WTC11 (cell line): Measurements from ENCODE around the gene UBE2G1. TPM values are rescaled to one million over a fixed set of nuclear protein-coding genes. Genes with fewer than 3 reads are reported as not detected.

Source experiments
- ATAC-seq: fragments of 200-7000 bp; cut with Tn5 transposase; 2 replicates; pipeline ENCODE4 v1.10.0; 2021; ENCODE audit warnings: mild to moderate bottlenecking, moderate library complexity
- CTCF ChIA-PET: fragments of 300-600 bp; sonication (Branson Sonifier 250); formaldehyde crosslinking; loops from one replicate; lab custom pipeline; 2021; ENCODE audit warnings: antibody characterized with exemption; lab: Charles Lee
- POLR2A ChIA-PET: fragments of 350-600 bp; sonication (Branson Sonifier 250); formaldehyde crosslinking; loops from one replicate; lab custom pipeline; 2021; ENCODE audit warnings: antibody characterized with exemption; lab: Charles Lee
- DNase-seq: peaks from one replicate; pipeline ENCODE4 v3.0.0; 2021; ENCODE audit warnings: low spot score
- H3K27ac Mint-ChIP-seq: 2 replicates; pipeline ENCODE4 v1.8.0; 2021; ENCODE audit warnings: mixed read lengths
- H3K27me3 Mint-ChIP-seq: 2 replicates; pipeline ENCODE4 v1.8.0; 2021; ENCODE audit warnings: low read depth, mild to moderate bottlenecking, moderate library complexity, mixed read lengths
- H3K36me3 Mint-ChIP-seq: 2 replicates; pipeline ENCODE4 v1.8.0; 2021; ENCODE audit warnings: mixed read lengths
- H3K4me1 Mint-ChIP-seq: 2 replicates; pipeline ENCODE4 v1.8.0; 2022; ENCODE audit warnings: mixed read lengths
- H3K4me3 Mint-ChIP-seq: 2 replicates; pipeline ENCODE4 v1.8.0; 2021; ENCODE audit warnings: mild to moderate bottlenecking, moderate library complexity, mixed read lengths
- H3K9me3 Mint-ChIP-seq: 2 replicates; pipeline ENCODE4 v1.8.0; 2021; ENCODE audit warnings: mixed read lengths
- ATF2 ChIP-seq: sonication (generic); formaldehyde crosslinking; IDR thresholded peaks from 2 replicates; pipeline ENCODE4 v1.8.1; 2022; ENCODE audit warnings: low read depth, missing genetic modification reagents, borderline replicate concordance
- ATF3 ChIP-seq: sonication (generic); formaldehyde crosslinking; conservative IDR thresholded peaks from 2 replicates; pipeline ENCODE4 v1.8.1; 2022; ENCODE audit warnings: mild to moderate bottlenecking, missing genetic modification reagents
- CREM ChIP-seq: sonication (generic); formaldehyde crosslinking; IDR thresholded peaks from 2 replicates; pipeline ENCODE4 v1.8.1; 2022; ENCODE audit warnings: mild to moderate bottlenecking, missing genetic modification reagents, moderate library complexity
- E2F1 ChIP-seq: sonication (generic); formaldehyde crosslinking; IDR thresholded peaks from 2 replicates; pipeline ENCODE4 v1.8.0; 2022; ENCODE audit warnings: mild to moderate bottlenecking, missing genetic modification reagents
- FOXJ3 ChIP-seq: sonication (generic); formaldehyde crosslinking; IDR thresholded peaks from 2 replicates; pipeline ENCODE4 v1.9.0; 2021; ENCODE audit warnings: missing genetic modification reagents, mild to moderate bottlenecking, borderline replicate concordance
- FOXK1 ChIP-seq: sonication (generic); formaldehyde crosslinking; IDR thresholded peaks from 2 replicates; pipeline ENCODE4 v1.8.0; 2022; ENCODE audit warnings: mild to moderate bottlenecking, moderate library complexity, missing genetic modification reagents
- FOXP4 ChIP-seq: sonication (generic); formaldehyde crosslinking; IDR thresholded peaks from 2 replicates; pipeline ENCODE4 v1.8.0; 2022; ENCODE audit warnings: mild to moderate bottlenecking, missing genetic modification reagents
- GTF2I ChIP-seq: fragments of 250-450 bp; sonication (Bioruptor Pico); conservative IDR thresholded peaks from 2 replicates; pipeline ENCODE4 v1.4.0; 2021; ENCODE audit warnings: mild to moderate bottlenecking
- JAZF1 ChIP-seq: fragments of 250-450 bp; sonication (Bioruptor Pico); IDR thresholded peaks from 2 replicates; pipeline ENCODE4 v1.9.0; 2021; ENCODE audit warnings: moderate library complexity, mild to moderate bottlenecking, inconsistent platforms
- JUN ChIP-seq: sonication (generic); formaldehyde crosslinking; IDR thresholded peaks from 2 replicates; pipeline ENCODE4 v1.8.0; 2023; ENCODE audit warnings: mild to moderate bottlenecking, missing genetic modification reagents
- KAT7 ChIP-seq: sonication (generic); formaldehyde crosslinking; IDR thresholded peaks from 2 replicates; pipeline ENCODE4 v1.8.1; 2023; ENCODE audit warnings: missing genetic modification reagents, mild to moderate bottlenecking, borderline replicate concordance
- NFYB ChIP-seq: sonication (generic); formaldehyde crosslinking; conservative IDR thresholded peaks from 2 replicates; pipeline ENCODE4 v1.8.0; 2022; ENCODE audit warnings: low read depth, missing genetic modification reagents
- OVOL2 ChIP-seq: fragments of 250-450 bp; sonication (Bioruptor Pico); IDR thresholded peaks from 2 replicates; pipeline ENCODE4 v1.9.0; 2021; ENCODE audit warnings: mild to moderate bottlenecking, borderline replicate concordance
- PREB ChIP-seq: sonication (generic); formaldehyde crosslinking; IDR thresholded peaks from 2 replicates; pipeline ENCODE4 v1.8.1; 2022; ENCODE audit warnings: mild to moderate bottlenecking, missing genetic modification reagents, moderate library complexity, borderline replicate concordance
- RORB ChIP-seq: fragments of 250-450 bp; sonication (Bioruptor Pico); IDR thresholded peaks from 2 replicates; pipeline ENCODE4 v1.9.0; 2021; ENCODE audit warnings: mild to moderate bottlenecking
- STAT6 ChIP-seq: sonication (generic); formaldehyde crosslinking; conservative IDR thresholded peaks from 2 replicates; pipeline ENCODE4 v1.8.1; 2023; ENCODE audit warnings: mild to moderate bottlenecking, low read depth, missing genetic modification reagents, moderate library complexity
- ZNF138 ChIP-seq: sonication (generic); formaldehyde crosslinking; conservative IDR thresholded peaks from 2 replicates; pipeline ENCODE4 v1.8.1; 2022; ENCODE audit warnings: mild to moderate bottlenecking, moderate library complexity, missing genetic modification reagents
- total RNA-seq: library from RNA; stranded (reverse); gene quantifications from 3 replicates; pipeline ENCODE4 v1.2.3, GENCODE V29; 2021

The UBE2G1 gene
- total RNA-seq, 1 experiment from 2014 or later = 177 TPM

- H3K4me3 Mint-ChIP-seq = no peak overlapping the region
- no peaks in the 10 kb centered on the region for H3K36me3 Mint-ChIP-seq
- ChIA-PET CTCF (interaction anchor here (0.5 to 3.8 kb wide), 19 partner anchors 9 to 182 kb away, joined by 3 to 33 read pairs (median 5); partner anchors contain the start of gene ANKFY1), POLR2A (no interaction called here)
- no peaks in the 10 kb centered on the region for H3K9me3 Mint-ChIP-seq
- peaks cover 34% of the 10 kb centered on the region for H3K4me1 Mint-ChIP-seq
- H3K27me3 Mint-ChIP-seq = no peaks in the 10 kb centered on the region
- H3K27ac Mint-ChIP-seq = peak overlapping the region; percentile 92
- ATAC-seq (no peak), DNase-seq (no peak)
- TF ChIP-seq CREM (CRISPR knock-in tag) = no peak
- TF ChIP-seq KAT7 (CRISPR knock-in tag) = no peak
- no peak for TF ChIP-seq FOXP4 (CRISPR knock-in tag)
- no peak for TF ChIP-seq NFYB
- TF ChIP-seq FOXK1 (CRISPR knock-in tag) = no peak
- no peak for TF ChIP-seq ATF2
- no peak for TF ChIP-seq ATF3 (CRISPR knock-in tag)
- TF ChIP-seq FOXJ3 (CRISPR knock-in tag) = no peak
- TF ChIP-seq PREB = no peak
- TF ChIP-seq JAZF1 = no peak
Measured at GRCh38 chr17:4248504-4249277, 117.8 kb downstream of the UBE2G1 start.

- ChIA-PET CTCF (interaction anchor here (1.0 to 3.8 kb wide), 6 partner anchors 8 to 154 kb away, joined by 3 to 33 read pairs (median 8); no protein-coding TSS in a partner anchor), POLR2A (interaction anchor here (0.6 kb wide), 1 partner anchor 309 kb away, joined by 10 read pairs; no protein-coding TSS in a partner anchor)
- Mint-ChIP-seq H3K4me1 (peaks cover 34% of the 10 kb centered on the region), H3K9me3 (no peaks in the 10 kb centered on the region), H3K4me3 (no peak overlapping the region), H3K36me3 (no peaks in the 10 kb centered on the region), H3K27ac (peak overlapping the region; percentile 92), H3K27me3 (no peaks in the 10 kb centered on the region)
- peak; percentile 76 for ATAC-seq
- DNase-seq = peak; percentile 61
- no peak for TF ChIP-seq OVOL2 (CRISPR knock-in tag)
Measured at GRCh38 chr17:4247971-4248388, 118.5 kb downstream of the UBE2G1 start.

- no peak overlapping the region for H3K4me3 Mint-ChIP-seq
- ChIA-PET POLR2A (interaction anchor here (0.6 kb wide), 1 partner anchor 310 kb away, joined by 10 read pairs; no protein-coding TSS in a partner anchor), CTCF (interaction anchor here (1.0 to 3.8 kb wide), 5 partner anchors 8 to 154 kb away, joined by 3 to 33 read pairs (median 13); no protein-coding TSS in a partner anchor)
- peaks cover 34% of the 10 kb centered on the region for H3K4me1 Mint-ChIP-seq
- no peaks in the 10 kb centered on the region for H3K9me3 Mint-ChIP-seq
- DNase-seq (no peak), ATAC-seq (no peak)
- no peaks in the 10 kb centered on the region for H3K36me3 Mint-ChIP-seq
- TF ChIP-seq STAT6 (no peak), GTF2I (CRISPR knock-in tag) (no peak), JUN (no peak), RORB (no peak), ZNF138 (no peak), E2F1 (CRISPR knock-in tag) (no peak)
- H3K27ac Mint-ChIP-seq = no peak overlapping the region
- no peaks in the 10 kb centered on the region for H3K27me3 Mint-ChIP-seq
Measured at GRCh38 chr17:4247361-4247970, 119.0 kb downstream of the UBE2G1 start.
